Colonic mucosa (tissue), 4 donors: ENCODE results near the gene NOC2L. TPM values are rescaled to one million over a fixed set of nuclear protein-coding genes. Genes with fewer than 3 reads are reported as not detected.

Source experiments
- DNase-seq: peaks from one replicate; pipeline ENCODE4 v3.0.0-alpha.2; 2020
- H3K27ac ChIP-seq: fragments of 200-600 bp; one replicate; pipeline ENCODE4 v1.8.0; 2021
- H3K27me3 ChIP-seq: fragments of 200-600 bp; one replicate; pipeline ENCODE4 v1.8.0; 2021
- H3K36me3 ChIP-seq: fragments of 200-600 bp; one replicate; pipeline ENCODE4 v1.8.0; 2021
- H3K4me1 ChIP-seq: fragments of 200-600 bp; one replicate; pipeline ENCODE4 v1.8.0; 2021; ENCODE audit warnings: mild to moderate bottlenecking
- H3K4me3 ChIP-seq: fragments of 200-600 bp; one replicate; pipeline ENCODE4 v1.8.0; 2021
- H3K9ac ChIP-seq, 2 donors: one replicate each; pipeline ENCODE4 v1.7.0; 2013; ENCODE audit warnings: control low read depth in 2 of 2, low read depth in 2 of 2, low read length in 2 of 2
- H3K9me3 ChIP-seq: fragments of 200-600 bp; one replicate; pipeline ENCODE4 v1.8.0; 2021
- intact Hi-C: fragments of 100-400 bp; cut with DNase I; formaldehyde crosslinking; loops from one replicate; pipeline ENCODE4 v1.14.1; 2022
- total RNA-seq, 2 donors: library from RNA; stranded (reverse); fragmentation: NEBNext Ultra II Directional in 1 of 2; extraction: Animal tissue kit (Norgen Biotek cat#: 25700) in 1 of 2; gene quantifications; one replicate each; pipeline ENCODE4 v1.2.1, GENCODE V29; 2021
- TF ChIP-seq, protein P1 (sequence below): fragments of 200-600 bp; IDR thresholded peaks from one replicate; pipeline ENCODE4 v1.8.0; 2022; ENCODE audit warnings: antibody characterized with exemption, mild to moderate bottlenecking
- donor health status: healthy.
- donor health status: DM: no; HTN: no; CAD: no.
- donor health status: DM: no; HTN: no; CAD: no.

The NOC2L gene
- total RNA-seq, 2 donors from 2014 or later: 46.9 to 127 TPM

DNA sequence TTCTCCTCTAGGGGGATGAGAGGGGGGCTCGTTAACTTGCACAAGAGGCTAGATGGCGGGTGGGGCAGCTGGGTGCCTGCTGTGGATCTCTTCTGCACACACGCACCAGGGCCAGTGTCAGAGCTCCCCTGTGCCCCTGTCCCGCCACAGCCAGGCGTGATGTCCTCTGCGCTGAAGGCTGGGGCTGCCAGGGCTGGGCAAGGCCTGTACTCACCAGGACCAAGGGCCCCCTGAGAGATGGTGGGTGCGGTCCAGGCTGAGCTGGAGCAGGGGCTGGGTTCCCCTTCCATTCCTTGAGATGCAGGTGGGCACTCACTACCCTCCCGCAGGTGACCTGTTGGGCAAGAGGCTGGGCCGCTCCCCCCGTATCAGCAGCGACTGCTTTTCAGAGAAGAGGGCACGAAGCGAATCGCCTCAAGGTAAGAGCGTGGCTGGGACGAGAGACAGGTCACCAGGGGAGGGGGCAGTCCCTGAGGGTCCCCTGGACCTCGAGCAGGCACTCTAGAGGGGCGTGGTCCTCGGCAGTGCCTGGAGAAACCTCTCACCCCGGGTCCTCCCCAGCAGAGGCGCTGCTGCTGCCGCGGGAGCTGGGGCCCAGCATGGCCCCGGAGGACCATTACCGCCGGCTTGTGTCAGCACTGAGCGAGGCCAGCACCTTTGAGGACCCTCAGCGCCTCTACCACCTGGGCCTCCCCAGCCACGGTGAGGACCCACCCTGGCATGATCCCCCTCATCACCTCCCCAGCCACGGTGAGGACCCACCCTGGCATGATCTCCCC, 20.2 kb downstream of the NOC2L start:
- Histone ChIP-seq H3K27ac (no peak overlapping the region), H3K36me3 (no peaks in the 10 kb centered on the region), H3K4me1 (peaks cover 14% of the 10 kb centered on the region), H3K4me3 (no peak overlapping the region), H3K9ac (no peak overlapping the region), H3K27me3 (peaks cover 70% of the 10 kb centered on the region), H3K9me3 (no peaks in the 10 kb centered on the region)
- TF ChIP-seq, protein P1, sequence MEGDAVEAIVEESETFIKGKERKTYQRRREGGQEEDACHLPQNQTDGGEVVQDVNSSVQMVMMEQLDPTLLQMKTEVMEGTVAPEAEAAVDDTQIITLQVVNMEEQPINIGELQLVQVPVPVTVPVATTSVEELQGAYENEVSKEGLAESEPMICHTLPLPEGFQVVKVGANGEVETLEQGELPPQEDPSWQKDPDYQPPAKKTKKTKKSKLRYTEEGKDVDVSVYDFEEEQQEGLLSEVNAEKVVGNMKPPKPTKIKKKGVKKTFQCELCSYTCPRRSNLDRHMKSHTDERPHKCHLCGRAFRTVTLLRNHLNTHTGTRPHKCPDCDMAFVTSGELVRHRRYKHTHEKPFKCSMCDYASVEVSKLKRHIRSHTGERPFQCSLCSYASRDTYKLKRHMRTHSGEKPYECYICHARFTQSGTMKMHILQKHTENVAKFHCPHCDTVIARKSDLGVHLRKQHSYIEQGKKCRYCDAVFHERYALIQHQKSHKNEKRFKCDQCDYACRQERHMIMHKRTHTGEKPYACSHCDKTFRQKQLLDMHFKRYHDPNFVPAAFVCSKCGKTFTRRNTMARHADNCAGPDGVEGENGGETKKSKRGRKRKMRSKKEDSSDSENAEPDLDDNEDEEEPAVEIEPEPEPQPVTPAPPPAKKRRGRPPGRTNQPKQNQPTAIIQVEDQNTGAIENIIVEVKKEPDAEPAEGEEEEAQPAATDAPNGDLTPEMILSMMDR: no peak
- DNase-seq: no peak
- intact Hi-C loops: loop anchor here (2.0 kb wide), 1 partner anchor 34 kb away; no protein-coding TSS in a partner anchor

DNA sequence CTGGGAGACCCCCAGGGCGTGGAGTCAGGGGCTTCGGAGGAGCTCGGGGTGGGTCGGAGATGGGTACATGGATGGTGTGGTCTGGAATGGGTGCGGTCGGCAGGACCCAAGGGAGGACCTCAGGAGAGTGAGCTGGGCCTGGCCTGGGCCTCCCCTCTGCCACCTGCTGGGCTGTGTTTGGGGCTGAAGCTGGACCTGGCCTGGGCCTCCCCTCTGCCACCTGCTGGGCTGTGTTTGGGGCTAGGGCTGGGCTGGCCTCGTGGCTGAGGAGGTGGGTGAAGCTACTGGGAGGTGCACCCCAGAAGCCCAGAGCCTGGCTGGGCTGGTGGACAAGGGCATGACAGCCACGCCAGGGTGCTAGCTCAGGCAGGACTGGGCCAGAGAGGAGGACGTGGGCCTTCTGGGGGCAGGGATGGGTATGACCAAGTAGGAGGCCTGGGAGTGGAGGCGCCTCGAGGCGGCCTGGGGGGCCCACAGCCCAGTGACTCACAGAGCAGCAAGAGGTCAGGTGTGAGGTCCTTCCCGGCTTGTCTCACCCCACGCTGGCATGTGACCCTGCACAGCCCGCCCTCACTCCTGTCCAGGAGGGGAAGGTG, 20.9 kb downstream of the NOC2L start:
- no peaks in the 10 kb centered on the region for H3K9me3 ChIP-seq
- TF ChIP-seq, protein P1: peak; percentile 36
- intact Hi-C loops: loop anchor here (2.0 kb wide), 1 partner anchor 33 kb away; no protein-coding TSS in a partner anchor
- H3K4me3 ChIP-seq: no peak overlapping the region
- no peaks in the 10 kb centered on the region for H3K36me3 ChIP-seq
- DNase-seq: peak; percentile 56
- H3K27me3 ChIP-seq: peaks cover 74% of the 10 kb centered on the region
- peaks cover 14% of the 10 kb centered on the region for H3K4me1 ChIP-seq
- H3K9ac ChIP-seq: no peak overlapping the region
- no peak overlapping the region for H3K27ac ChIP-seq

DNA sequence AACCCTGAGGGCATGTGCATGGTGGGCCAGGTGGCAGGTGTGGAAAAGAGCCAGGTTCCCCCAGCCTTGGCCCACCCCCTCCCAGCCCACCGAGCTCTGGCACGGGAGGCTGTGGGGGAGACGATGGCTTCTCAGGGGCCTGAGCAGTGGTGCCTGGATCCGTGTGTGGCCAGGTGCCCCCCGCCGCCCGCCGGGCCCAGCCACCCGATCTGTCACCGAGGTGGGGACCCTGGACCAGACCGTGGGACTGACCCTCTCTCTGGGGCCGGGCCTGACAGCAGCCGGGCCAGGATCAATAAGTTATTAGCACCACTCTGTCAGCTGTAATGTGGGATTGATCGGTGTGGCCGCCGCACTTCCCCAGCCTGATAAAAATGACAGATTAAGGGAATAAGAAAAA, 21.5 kb downstream of the NOC2L start:
- TF ChIP-seq, protein P1: no peak
- DNase-seq: no peak
- Histone ChIP-seq H3K4me3 (no peak overlapping the region), H3K36me3 (no peaks in the 10 kb centered on the region), H3K4me1 (peaks cover 14% of the 10 kb centered on the region), H3K27ac (no peak overlapping the region), H3K9ac (no peak overlapping the region), H3K9me3 (no peaks in the 10 kb centered on the region), H3K27me3 (peaks cover 75% of the 10 kb centered on the region)
- intact Hi-C loops: no loop called here

DNA sequence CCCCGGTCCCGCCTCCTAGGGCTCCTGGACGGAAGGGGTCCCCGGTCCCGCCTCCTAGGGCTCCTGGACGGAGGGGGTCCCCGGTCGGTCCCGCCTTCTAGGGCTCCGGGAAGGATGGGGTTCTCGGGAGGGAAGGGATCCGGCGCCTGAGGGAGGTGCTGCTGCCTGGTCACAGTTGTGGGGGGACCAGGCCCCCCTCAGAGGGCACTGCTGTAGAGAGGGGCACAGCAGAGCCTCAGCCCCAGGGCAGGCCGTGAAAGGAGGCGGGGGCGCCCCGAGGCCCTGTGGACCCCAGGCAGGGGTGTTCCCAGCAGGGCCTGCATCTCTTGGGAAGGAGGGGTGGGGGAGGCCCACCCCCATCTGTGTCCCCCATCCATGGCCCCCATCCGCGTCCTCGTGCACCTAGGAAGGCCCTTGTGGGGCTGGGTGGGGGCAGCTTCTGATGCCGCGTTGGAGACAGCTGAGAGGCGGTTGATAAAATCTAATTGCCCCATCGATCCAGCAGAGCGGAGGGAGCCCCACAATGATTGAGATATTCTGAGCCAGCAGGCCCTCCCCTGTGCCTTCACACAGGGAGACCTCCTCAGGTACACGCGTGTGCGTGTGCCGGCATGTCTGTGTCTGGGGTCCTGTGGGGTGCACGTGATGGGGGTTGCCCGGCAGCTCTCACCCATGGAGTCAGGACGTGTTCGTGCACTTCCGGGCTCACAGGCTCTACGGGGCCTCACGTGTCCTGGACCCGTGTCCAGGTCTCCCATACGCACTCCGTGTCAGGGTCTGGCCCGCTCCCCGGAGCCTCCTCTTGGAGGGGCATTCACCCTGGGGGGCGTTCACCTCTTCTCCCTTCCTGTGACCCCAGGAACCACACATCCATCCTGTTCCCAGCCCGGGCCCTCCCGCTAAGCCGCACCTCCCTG, 22.4 kb downstream of the NOC2L start:
- intact Hi-C loops: no loop called here
- no peaks in the 10 kb centered on the region for H3K36me3 ChIP-seq
- TF ChIP-seq, protein P1: no peak
- no peak overlapping the region for H3K27ac ChIP-seq
- DNase-seq: no peak
- H3K9me3 ChIP-seq: no peaks in the 10 kb centered on the region
- peaks cover 14% of the 10 kb centered on the region for H3K4me1 ChIP-seq
- H3K4me3 ChIP-seq: no peak overlapping the region
- H3K9ac ChIP-seq: no peak overlapping the region
- H3K27me3 ChIP-seq: peaks cover 75% of the 10 kb centered on the region

DNA sequence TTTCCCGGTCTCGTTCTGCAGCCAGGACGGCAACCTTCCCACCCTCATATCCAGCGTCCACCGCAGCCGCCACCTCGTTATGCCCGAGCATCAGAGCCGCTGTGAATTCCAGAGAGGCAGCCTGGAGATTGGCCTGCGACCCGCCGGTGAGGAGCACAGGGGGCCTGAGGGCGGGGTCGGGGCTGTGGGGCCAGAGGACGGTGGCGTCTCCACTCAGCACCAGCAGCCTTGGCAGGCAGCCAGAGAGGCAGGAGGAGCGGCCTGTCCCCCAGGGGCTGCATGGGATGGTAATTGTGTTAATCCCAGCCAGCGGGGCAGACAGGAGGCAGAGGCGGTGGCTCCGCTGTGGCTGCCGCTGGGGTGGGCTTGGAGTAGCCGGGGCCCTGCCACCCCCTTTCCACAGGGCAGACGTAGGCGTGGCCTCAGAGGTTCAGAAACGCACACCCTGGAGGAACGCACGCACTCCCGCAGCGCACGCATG, 23.3 kb downstream of the NOC2L start:
- intact Hi-C loops: no loop called here
- Histone ChIP-seq H3K36me3 (no peaks in the 10 kb centered on the region), H3K27me3 (peaks cover 74% of the 10 kb centered on the region), H3K4me1 (peaks cover 5% of the 10 kb centered on the region), H3K9me3 (no peaks in the 10 kb centered on the region), H3K4me3 (no peak overlapping the region), H3K27ac (no peak overlapping the region), H3K9ac (no peak overlapping the region)
- DNase-seq: no peak
- TF ChIP-seq, protein P1: no peak
